LNCAP (cell line): ENCODE measurements around the gene ADGRB3.

ENCODE experiments used
- TF ChIP-seq, protein P1 (sequence below): fragments of 450-650 bp; IDR thresholded peaks from 2 replicates; pipeline ENCODE4 v1.5.1; 2017; ENCODE audit warnings: mild to moderate bottlenecking

The ADGRB3 gene

DNA sequence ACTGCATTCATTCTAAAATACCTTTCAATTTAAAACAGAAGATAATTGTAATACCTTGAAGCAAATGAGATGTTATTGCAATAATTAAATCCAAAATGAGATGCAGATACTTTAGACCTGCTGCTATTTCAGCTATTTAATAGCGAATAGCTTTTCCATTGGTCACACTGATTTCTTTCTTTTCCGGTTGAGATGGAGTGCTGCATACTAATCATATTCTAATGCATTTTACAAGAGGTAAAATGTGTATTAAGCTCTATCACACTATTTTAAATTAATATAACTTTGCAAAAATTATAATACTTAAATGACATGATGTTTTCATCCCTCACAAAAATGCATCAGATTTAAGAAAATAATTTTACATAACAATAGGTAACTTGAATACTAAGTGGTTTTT is 74.0 kb downstream of the ADGRB3 start:
- TF ChIP-seq, protein P1, sequence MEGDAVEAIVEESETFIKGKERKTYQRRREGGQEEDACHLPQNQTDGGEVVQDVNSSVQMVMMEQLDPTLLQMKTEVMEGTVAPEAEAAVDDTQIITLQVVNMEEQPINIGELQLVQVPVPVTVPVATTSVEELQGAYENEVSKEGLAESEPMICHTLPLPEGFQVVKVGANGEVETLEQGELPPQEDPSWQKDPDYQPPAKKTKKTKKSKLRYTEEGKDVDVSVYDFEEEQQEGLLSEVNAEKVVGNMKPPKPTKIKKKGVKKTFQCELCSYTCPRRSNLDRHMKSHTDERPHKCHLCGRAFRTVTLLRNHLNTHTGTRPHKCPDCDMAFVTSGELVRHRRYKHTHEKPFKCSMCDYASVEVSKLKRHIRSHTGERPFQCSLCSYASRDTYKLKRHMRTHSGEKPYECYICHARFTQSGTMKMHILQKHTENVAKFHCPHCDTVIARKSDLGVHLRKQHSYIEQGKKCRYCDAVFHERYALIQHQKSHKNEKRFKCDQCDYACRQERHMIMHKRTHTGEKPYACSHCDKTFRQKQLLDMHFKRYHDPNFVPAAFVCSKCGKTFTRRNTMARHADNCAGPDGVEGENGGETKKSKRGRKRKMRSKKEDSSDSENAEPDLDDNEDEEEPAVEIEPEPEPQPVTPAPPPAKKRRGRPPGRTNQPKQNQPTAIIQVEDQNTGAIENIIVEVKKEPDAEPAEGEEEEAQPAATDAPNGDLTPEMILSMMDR = no peak

DNA sequence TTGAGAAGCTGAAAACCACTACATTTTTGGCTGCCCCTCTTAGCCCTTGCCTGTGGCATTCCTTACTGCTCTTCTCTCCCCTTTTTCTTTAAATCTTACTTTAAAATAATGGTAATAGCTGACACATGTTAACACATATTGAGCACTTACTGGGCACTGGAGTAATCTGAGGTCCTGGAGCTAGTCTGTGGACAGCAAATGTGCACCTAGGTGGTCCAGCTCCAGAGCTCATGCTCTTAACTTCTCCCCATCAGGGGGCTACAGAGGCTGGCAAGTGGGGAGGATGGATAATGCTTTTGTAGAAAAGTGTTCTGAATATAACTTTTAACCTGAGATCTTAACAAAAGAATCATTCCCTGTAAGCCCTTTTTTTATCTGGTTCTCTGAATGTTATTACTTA is 74.8 kb downstream of the ADGRB3 start:
- TF ChIP-seq, protein P1 = no peak

DNA sequence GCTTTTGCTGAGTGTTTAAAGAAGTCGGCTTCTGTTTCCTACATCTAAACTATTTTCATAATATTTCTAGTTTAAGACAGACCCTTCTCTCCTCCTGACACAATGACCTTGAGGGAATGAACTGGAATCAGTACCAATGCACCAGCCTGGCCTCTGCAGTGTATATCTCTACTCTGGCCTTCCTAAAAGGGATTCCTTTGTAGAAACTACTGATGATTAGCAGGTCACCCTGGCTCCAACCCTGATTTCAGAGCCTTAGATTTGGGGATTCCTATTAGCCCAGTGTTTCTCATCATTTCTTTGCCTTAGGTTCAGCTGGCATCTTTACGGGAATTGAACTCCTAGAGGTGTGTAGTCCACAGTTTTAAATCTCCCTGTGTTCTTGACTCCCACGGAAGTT is 75.4 kb downstream of the ADGRB3 start:
- TF ChIP-seq, protein P1 = no peak

DNA sequence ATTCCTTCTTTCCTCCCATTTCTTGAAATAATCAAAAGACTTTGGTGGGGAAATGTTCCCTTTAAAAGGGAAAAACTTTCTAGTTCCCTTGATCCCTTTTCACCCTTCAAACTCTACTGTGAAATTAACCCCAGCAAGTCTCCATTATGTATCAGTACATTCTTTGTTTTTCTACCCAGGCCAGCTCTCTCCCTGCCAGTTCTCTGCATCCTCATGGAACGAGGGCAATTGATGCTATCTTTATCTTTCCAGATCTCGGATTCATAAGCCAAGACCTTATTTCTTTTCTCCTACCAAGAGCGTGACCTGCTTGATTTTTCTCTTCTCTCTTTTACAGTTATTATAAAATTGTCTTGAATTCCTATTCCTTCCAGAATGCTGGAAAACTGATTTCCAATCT is 75.8 kb downstream of the ADGRB3 start:
- TF ChIP-seq, protein P1 = no peak

DNA sequence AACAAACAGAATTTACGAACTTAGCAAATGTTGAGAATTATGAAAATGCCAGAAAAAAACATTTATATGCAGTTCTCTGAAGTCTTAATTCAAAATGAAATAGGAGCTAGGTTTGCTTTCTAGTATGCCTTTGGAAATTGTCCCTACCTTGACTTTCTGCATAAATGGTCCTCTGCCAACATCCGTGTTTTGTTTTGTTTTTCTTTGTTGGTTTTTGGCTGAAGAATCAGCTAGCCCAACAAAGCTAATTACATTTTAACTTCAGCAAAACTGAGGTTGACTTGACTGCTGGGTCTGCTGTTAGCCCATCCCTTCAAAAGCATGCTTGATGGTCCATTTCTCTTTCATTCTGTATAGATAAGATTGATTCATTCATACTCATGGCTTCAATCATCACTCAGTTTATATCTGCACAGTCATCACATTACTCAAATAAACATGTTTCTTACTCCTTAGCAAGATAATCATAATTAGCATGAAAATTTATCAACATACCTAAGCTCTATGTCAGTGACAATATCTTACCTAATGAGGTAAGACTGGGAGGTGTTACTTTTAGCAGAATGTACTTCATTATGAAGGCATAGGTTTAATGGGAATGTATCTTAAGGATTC is 76.4 kb downstream of the ADGRB3 start:
- TF ChIP-seq, protein P1 = no peak

DNA sequence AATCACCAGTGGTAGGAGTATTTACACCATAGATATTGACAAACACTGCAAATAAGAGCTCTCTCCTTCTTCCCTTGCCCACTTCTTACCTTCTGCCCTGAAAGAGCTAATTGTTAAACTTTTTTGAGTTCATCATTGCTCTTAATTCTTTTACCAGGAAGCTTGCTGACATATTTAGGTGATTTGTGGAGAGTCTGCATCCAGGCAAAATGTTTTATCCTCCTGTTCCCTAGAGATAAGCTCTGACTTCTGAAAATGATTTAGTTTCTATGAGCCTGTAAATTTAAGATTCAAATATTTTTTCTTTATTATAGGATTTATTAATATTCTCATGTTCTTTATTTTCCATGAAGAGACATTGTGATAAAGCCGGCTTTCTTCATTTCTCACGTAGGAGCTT is 81.5 kb downstream of the ADGRB3 start:
- TF ChIP-seq, protein P1 = no peak

DNA sequence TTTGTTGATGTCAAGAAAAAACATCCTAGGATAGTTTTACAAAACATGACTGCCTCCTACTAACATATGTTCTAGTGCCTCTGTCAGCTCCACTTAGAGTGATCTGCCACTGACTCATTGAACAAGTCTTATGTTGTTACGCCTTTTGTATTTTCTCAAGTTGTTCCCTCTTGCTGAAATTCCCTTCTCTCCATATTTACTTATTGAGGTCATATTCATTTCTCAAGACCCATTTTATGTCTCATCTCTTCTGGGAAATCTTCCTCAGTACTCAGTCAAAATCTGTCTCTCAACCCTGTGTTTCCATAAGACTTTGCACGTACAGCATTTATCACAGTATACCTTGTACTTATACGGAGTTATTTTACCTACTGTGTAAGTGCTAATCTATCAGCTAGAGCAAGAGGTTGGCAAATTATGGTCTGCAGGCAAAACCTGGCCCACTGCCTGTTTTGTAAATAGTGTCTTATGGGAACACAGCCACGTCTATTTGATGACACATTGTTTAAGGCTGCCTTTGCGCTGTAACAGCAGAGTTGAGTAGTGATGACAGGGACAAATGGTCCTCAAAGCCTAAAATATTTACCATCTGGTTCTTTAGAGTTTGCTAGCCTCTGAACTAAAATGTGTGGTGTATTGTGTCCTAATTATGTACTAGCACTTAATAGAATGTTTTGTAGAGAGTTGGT is 83.4 kb downstream of the ADGRB3 start:
- TF ChIP-seq, protein P1 = no peak
